ENCODE results near the gene MYEOV.

Gene MYEOV

DNA sequence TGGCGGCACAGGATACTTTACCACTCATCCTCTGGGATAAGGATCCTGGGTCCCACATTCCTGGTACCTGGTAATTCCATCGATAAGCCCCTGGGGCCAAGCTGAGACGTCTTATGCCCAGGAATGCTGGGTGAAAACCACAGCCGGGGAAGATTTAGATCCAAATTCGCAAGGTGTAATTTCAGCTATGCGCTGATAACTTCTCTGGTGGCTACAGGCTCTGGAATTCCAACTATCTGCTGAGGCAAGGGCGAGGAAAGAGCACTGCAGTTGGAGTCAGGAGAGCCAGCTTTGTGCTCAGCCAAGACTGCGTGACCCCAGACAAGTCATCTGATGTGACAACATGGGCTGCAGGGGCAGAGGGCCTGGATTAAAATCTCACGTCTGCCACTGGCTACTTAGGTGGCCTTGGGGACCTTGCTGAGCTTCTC, 9.9 kb upstream of the MYEOV start:
- no peak for DNase-seq (ENCODE audit: low read depth)
- no peak overlapping the region for H3K4me3 ChIP-seq (ENCODE audit: low read depth, low read length)

DNA sequence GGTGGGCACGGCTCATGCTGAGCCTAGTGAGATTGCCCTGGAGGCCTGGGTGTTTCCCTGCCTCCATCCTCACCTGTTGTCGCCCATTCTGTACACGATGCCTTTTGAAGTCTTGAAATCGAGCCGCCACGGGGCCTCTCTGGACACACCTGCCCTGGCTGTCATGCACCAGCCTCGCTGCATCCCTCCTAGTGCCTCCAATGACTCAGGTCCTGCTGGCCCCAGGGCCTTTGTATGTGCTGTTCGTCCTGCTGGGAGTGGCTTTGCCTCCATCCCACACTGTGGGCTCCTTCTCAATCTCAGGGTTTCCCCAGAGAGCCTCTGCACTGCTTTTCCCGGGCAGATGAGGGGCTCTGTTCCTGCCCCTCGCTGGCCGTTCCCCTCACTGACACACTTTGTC, 8.9 kb upstream of the MYEOV start:
- DNase-seq (ENCODE audit: low read depth): no peak
- H3K4me3 ChIP-seq (ENCODE audit: low read depth, low read length): no peak overlapping the region

DNA sequence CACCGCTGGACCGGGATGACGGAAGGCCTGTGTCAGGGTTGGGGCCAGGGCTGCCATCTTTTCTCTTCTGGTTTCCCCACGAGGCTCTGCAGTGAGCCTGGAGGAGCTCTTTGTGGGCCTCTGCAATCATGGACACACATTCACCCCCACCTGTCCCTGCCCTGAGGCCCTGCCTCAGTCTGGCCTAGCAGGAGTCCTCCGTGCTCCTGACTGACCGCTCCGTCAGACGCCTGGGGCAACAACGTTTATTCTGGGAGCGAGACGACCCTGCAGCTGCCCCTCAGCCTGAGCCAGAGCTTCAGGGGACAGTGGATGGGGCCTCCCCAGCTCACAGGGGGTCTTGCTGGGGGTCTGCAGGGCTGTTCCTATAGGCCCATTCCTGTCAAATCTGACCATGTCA, 8.2 kb upstream of the MYEOV start:
- no peak overlapping the region for H3K4me3 ChIP-seq (ENCODE audit: low read depth, low read length)
- DNase-seq (ENCODE audit: low read depth): no peak

DNA sequence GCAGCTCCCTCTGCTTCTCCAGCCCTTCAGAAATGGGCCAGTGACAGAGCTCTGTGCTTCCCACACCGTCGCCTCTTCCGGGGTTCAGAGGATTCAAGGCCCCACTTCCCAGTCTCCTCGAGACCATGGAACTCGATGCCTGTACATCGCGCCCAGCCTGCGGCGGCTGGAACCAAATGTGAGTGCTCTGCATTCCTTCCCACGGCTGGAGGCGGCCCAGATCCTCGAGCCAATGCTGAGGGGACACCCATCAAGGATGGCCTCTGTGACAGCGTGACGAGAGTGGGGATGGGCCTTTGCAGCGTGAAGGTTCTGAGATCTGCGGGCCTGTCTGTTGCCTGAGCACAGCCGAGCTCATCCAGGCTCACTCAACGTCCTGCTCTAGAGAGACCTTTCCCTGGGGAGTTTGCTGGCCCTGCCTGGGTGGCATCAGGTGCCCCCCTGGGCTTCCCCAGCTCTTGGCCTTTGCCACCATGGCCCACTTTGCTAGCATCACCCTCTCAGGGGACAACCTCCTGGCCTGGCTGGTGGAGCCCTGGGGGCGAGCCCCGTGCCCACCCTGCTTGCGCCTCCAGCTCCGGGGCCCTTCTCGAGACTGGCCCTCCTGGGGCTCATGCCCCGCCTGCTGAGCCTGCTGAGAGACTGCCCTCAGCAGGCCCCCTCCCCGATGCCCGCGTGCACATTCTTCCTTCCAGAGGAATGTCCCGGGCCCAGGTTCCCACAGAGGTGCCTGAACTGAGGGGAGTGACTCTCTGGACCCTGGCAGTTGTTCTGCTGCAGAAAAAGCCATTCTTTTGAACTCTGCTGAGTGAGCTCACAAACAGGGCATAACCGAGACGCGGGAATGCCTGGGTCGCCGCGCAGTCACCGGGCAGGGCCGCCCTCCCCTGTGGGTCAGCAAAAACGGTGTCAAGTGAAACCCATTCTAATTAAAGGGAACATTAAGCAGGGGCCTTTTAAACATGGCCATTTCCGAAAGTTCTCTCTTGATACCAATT, 7.3 kb upstream of the MYEOV start:
- DNase-seq (ENCODE audit: low read depth): no peak
- no peak overlapping the region for H3K4me3 ChIP-seq (ENCODE audit: low read depth, low read length)

DNA sequence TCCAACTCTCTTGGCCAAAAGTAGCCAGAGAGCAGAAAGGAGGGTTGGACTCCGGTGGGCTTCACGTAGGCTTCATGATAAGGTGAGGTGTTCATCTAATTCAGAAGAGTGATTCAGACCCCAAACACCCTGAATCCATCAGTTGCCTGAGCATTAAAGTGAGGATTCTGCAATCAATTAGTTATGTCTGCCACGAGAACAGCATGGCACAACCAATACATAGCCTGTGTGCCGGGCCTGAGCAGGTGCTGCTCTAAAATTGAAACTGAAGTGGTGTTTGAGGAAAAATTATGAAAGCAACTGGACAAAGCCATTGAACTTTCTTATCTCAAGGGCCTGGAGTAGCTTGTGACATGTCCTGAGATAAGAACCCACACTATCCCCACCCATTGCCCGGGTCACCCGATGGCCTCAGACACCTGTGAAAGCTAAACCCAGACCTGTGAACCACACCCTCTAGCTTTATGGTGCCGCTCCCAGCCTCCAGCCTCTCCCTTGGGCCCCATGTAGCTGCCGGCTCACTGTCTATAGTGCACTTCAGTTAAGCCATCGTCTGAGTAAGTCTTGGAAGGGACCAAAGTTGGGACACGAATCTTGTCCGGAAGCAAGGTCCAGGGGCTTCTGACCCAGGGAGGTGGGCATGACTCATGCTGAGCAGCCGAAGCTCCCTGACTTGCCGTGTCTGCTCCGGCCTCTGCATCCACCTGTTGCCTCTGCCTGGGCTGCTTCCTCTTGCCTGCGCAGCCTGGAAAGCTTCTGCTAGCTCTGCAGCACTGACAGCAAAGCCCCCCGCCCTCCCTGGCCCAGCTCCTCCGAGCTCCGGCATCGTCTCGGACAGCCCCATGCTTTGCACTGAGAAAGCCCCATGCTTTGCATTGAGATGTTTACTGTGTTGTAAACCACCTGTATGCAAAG, 5.7 kb upstream of the MYEOV start:
- DNase-seq (ENCODE audit: low read depth): no peak
- H3K4me3 ChIP-seq (ENCODE audit: low read depth, low read length): no peak overlapping the region

DNA sequence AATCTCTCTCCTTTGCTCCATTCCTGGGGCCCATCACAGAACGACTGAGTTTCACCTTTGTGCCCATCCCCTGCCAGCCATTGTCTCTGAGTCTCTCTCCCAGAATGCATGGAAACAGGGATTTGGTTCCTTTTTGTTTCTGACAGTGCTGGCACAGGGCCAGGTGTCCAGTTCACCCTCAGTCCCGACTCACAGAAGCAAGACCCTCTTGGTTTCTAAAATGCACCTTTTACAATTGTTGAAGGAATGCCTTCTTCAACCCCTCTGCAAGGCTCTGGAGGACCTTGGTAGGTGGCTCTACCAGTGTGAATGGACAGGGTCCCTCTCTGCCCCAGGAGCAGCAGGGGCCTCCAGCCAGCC, 5.1 kb upstream of the MYEOV start:
- no peak for DNase-seq (ENCODE audit: low read depth)

DNA sequence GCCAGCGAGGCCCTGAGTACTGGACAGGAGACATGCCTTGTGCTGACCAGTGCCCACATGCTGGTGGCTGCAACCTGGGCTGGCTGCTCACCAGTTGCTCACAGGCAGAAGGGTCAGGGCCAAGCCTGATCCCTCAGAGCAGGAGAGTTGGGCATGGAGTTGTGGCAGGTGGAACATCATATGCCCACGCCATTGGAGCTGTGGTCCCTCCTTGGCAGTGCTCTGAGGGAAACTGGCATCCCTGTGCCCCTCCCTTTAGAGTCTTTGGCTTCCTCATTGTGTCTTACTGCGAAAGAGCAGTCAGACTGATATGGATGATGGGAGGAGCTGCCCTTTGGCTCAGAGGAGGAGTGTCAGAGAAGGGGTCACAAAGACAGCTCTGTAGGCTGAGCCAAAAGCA, 3.1 kb upstream of the MYEOV start:
- no peak for DNase-seq (ENCODE audit: low read depth)
- no peak overlapping the region for H3K4me3 ChIP-seq (ENCODE audit: low read depth, low read length)

More for the DNA sequence above, 5.1 kb upstream of the MYEOV start:
- H3K4me3 ChIP-seq (ENCODE audit: low read depth, low read length): no peak overlapping the region

DNA sequence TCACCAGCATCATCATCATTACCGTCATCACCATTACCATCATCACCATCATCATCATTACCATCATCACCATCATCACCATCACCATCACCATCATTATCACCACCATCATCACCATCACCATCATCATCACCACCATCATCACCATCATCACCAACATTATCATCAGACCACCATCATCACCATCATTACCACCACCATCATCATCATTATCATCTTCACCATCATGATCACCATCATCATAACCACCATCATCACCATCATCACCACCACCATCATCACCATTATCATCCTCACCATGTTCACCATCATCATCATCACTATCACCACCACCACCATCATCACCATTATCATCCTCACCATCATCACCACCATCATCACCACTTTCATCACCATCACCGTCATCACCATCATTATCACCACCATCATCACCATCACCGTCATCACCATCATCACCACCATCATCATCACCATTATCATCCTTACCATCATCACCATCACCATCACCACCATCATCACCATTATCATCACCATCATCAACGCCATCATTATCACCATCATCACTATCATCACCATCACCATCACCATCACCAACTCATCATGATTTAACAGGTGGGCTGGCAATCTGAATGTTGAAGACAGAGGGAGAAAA, 2.4 kb upstream of the MYEOV start:
- no peak for DNase-seq (ENCODE audit: low read depth)

DNA sequence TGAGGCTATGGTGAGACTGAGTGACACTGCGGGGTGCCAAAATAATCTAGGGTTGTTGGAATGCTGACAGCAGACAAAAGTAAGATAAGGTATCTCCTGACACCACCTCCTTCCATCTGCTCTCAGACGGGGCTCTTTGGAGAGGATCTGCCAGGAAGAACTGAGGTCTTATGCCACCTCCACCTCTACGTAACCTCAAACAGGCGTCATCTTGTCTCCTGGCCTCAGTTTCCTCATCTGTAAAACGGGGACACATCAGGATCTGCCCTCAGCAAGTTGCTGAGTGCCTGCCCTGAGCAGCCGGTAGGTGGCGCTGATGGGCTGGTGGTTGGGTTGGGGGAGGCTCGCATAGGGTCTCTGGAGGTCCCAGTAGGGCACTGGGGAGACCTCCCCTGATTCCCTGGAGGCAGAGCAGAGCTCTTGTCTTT, 1.7 kb upstream of the MYEOV start:
- H3K4me3 ChIP-seq (ENCODE audit: low read depth, low read length): no peak overlapping the region
- no peak for DNase-seq (ENCODE audit: low read depth)

More for the DNA sequence above, 2.4 kb upstream of the MYEOV start:
- H3K4me3 ChIP-seq (ENCODE audit: low read depth, low read length): no peak overlapping the region

DNA sequence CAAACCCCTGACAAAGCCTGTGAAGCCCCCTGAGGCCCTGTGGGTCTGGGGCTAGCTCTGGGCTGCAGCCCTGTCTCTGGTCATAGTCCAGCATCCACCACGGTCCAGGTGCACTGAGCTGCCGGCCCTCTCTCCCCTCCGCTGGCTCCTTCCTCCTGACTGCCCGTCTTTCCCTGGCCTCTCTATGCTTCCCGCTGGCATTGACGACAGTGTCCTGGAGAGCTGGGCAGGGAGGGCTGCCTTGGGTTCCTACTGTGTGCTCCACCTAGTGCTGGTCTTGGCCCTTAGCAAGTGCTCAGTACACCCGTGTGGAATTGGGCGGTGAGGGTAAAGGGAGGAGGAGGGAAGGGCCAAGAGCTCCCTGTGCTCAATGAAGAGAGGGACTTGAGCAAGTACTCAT, 868 bp upstream of the MYEOV start:
- no peak overlapping the region for H3K4me3 ChIP-seq (ENCODE audit: low read depth, low read length)
- no peak for DNase-seq (ENCODE audit: low read depth)

DNA sequence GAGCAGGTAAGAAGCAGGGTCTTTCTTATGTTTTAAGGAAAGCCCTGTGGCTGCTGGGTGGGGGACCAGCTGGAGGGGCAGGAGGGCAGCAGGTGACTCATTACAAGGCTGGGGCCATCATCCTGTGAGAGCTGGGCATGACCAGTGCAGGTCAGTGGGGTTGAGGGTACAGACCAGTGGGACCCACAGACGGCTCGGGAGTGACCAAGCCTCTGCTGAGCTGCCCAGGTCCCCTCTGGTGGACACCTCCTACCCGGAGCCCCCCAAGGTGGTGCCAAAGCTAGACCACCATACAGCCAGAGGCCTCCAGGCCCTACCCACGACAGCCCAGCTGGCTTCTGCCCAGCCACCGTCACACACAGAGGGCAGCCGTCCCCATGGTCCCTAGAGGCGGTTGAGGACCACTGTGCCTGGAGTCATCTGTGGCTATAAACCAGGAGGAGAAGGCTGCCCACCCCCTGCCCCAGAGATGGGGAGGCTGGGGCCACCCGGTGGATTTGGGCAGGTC, 670 bp downstream of the MYEOV start:
- DNase-seq (ENCODE audit: low read depth): no peak
- H3K4me3 ChIP-seq (ENCODE audit: low read depth, low read length): no peak overlapping the region

DNA sequence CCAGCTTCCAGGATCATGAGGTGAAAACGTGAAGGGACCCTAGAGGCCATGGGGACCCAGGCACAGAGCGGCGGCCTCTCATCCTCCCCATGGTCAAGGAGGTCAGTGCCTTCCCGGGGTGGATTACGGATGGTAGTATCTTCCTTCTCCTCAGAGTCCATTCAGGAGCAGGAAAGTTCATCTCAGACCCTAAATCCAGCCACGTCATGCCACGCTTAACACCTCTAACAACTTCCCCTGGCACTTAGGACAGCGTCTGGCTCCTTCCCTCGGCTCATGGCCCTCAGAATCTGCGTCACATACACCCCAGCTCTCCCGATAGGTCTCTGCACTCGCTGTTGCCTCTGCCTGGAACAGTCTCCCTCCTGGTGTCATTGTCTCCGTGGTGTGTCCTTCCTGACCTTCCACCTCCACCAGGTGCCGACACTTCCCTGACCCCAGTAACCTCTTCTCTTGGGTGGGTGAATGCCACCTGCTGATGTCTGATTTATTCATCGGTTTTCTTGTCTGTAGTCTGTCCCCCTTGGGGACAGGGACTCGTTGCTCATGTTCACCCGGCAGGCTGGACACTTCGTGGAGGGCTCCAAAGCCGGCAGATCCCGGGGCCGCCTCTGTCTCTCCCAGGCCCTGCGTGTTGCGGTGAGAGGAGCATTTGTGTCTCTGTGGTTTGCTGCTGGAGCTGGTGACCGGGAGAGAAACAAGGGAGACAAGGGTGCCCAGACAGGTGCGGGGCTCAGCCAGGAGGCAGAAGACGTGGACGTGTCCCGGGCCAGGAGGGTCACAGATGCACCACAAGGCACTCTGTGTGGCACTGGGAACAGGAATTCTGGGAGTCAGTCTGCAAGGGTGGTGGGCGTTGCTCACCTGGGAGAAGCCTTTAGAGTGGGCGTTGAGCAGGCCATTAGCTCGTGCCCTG, 1.4 kb downstream of the MYEOV start:
- DNase-seq (ENCODE audit: low read depth): no peak

DNA sequence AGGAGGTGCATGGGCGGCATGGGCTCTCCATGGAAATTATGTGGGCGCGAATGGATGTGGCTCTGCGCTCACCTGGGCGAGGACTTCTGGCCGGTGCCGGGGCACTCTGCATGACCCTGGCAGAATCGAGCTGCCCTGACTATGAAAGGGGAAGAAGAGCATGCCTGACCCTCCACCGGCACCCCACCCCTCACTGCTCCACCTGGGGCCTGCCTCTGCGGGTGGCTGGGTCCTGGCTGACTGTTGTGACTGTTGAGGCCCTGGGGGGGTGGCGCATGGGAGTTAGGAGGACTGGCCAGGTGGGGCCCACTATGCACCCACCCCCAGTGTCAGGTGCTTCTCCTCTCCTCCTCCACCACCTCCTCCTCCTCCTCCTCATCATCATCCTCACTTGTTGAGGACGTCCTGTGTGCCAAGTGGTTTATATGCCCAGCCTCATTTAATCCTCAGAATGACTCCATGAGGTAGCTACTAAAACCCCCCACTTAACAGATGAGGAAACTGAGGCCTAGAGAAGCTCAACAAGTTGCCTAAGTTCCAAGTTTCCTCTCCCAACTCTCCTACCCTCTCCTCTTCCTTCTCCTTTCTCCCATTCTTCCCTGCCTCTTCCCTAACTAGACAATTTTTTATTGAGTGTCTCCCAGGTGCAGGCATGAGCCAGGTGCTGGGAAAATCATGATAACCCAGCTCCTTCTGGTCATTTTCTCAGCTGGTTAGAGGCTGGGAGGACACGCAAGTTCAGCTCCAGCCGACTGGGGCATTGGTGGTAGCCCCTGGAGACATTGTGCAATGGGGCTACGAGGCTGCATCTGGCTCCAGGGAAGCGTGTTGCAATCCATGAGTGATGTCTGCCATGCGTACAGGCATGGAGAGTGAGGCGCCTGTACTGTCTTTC, 2.3 kb downstream of the MYEOV start:
- H3K4me3 ChIP-seq (ENCODE audit: low read depth, low read length): no peak overlapping the region
- peak; percentile 82 for DNase-seq (ENCODE audit: low read depth)

More for the DNA sequence above, 1.4 kb downstream of the MYEOV start:
- H3K4me3 ChIP-seq (ENCODE audit: low read depth, low read length): no peak overlapping the region

DNA sequence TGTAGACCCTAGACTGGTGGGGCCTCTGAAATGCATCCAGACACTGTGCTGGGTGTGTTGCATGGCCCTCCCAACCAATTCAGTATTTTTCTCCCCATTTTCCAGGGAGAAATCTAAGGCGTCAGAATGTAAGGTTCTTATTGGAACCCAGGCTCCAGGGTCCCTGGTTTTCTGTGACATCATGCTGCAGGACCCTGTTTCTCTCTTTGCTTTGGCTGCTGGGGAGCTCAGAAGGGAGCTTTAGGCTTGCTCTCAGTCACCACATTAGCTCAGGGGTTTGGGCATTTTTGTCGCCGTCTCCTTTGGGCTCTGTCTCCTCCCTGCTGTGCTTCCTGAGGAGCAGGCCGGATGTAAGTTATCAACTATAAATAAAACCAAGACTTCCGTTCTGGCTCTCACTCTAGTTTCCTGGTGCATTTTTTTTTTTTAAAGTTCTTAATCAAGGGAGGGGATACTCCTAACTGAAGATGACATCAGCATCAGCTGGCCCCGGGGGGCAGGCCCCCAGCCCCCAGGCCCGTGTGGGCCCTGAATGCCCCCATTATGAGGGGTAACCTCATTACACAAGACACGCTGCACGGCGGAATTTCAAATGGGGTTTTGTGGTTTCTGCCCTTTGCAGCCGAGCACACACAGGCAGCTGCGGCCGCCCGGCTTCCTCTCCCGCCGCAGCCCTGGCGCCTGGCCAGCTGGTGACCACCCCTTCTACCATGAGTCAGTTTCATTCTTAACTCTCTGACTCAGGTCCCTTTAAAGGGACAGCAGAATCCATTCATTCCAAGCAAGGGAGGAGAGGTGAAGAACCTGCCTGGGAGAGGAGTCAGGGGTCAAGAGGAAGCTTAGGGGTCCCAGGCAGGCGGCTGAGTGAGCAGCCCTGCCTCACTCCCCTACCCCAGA, 3.2 kb downstream of the MYEOV start:
- H3K4me3 ChIP-seq (ENCODE audit: low read depth, low read length): no peak overlapping the region

DNA sequence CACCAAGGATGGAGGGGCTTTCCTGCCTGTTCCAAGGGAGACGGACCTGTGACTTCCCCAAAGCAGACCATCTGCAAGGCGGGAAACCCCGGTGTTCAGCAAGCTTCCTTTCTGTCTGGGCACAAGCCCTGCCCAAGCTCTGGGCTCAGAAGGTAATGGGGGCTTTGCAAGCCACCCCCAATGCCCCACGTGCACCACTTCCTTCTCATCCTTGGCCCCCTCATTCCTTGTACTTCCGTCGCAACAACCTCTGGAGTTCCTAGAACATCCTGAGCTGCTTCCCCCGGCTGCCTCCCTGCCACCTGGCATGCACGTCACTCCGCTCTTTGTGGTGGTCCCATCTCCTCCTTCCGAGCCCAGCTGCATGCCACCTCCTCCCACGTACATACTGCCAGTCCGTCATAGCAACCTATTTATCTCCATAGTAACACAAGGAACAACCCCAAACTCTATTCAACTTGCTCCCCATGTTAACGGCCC, 3.9 kb downstream of the MYEOV start:
- no peak overlapping the region for H3K4me3 ChIP-seq (ENCODE audit: low read depth, low read length)
- no peak for DNase-seq (ENCODE audit: low read depth)

More for the DNA sequence above, 3.2 kb downstream of the MYEOV start:
- peak; percentile 97 for DNase-seq (ENCODE audit: low read depth)

DNA sequence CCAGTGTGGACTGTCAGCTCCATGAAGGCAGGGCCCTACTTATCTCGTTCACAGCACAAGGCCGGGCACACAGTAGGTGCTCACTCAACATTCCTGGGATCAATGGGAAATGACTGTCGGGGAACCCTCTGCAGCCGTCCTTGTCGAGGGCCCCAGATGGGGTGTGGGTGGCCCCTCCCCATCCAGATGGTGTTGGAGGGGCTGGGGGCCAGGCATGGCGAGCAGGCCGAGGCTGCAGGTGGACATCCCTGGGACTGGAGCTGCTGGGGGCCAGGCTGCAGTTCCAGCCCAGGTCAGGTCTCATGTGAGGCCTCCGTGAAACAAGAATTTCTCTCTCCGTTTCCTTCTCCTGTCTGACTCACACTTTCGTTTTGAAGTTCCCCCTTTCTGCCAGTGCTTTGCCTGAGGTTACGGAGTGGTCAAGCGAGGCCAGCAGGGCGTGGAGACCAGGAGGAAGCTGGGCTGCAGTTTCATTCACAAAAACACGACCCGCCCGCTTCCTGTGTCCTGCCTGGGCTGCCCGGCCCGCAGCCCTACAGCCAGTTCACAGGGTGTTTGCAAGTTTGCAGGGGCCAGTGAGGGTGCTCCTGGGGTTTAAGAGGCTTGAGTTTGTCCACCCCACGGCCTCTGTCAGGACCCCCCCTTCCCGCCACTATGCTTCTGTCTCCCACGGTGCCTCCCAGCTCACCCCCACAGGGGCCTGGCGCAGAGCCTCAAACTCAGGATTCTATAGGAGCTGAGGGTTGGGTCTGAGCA, 4.5 kb downstream of the MYEOV start:
- no peak for DNase-seq (ENCODE audit: low read depth)
- no peak overlapping the region for H3K4me3 ChIP-seq (ENCODE audit: low read depth, low read length)

Data from skeletal muscle cell (primary cell).